DND-41 (cell line): ENCODE measurements around the gene FBL.

Source experiments
- CTCF ChIP-seq: IDR thresholded peaks from 2 replicates; pipeline ENCODE4 v1.5.1; 2012; ENCODE audit warnings: borderline replicate concordance, low read length, moderate library complexity, mild to moderate bottlenecking; ENCODE audit not compliant: poor library complexity, severe bottlenecking; ENCODE audit errors: extremely low read depth
- EZH2 ChIP-seq: IDR thresholded peaks from 3 replicates; pipeline ENCODE4 v1.6.1; 2012; ENCODE audit warnings: borderline replicate concordance, low read depth, mild to moderate bottlenecking, moderate library complexity, low read length, inconsistent platforms; ENCODE audit not compliant: severe bottlenecking

- TF ChIP-seq EZH2 (no peak), CTCF (no peak)
Observed at GRCh38 chr19:39826311-39826945, 19.8 kb downstream of the FBL start.
